ENCODE measurements around the gene ATL3.

DNA sequence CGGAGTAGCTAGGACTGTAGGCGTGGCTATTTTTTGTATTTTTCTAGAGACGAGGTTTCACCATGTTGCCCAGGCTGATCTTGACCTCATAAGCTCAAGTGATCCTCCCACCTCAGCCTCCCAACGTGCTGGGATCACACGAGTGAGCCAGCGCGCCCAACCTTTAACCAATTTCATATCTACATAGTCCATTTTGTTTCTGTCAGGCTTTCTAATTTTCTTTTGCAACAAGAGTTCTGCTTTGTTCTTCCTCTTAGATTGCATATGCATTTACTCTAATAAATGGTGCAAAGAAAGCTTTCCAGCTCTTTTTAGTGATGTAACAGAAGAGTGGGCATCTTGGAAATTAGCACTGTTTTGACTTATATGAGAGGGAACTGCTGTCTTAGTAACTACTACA is 23.4 kb upstream of the ATL3 start:
- TF ChIP-seq, protein P1, sequence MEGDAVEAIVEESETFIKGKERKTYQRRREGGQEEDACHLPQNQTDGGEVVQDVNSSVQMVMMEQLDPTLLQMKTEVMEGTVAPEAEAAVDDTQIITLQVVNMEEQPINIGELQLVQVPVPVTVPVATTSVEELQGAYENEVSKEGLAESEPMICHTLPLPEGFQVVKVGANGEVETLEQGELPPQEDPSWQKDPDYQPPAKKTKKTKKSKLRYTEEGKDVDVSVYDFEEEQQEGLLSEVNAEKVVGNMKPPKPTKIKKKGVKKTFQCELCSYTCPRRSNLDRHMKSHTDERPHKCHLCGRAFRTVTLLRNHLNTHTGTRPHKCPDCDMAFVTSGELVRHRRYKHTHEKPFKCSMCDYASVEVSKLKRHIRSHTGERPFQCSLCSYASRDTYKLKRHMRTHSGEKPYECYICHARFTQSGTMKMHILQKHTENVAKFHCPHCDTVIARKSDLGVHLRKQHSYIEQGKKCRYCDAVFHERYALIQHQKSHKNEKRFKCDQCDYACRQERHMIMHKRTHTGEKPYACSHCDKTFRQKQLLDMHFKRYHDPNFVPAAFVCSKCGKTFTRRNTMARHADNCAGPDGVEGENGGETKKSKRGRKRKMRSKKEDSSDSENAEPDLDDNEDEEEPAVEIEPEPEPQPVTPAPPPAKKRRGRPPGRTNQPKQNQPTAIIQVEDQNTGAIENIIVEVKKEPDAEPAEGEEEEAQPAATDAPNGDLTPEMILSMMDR (IDR thresholded peaks at IDR 0.05): no peak
- TF ChIP-seq POLR2AphosphoS5 (IDR thresholded peaks at IDR 0.05) (no peak), POLR2A (IDR thresholded peaks at IDR 0.05) (no peak)

Data from stomach (tissue), 4 donors.